A549 (cell line): ENCODE measurements around the gene ZMIZ2.

Experiments used
- BCL3 ChIP-seq: fragments of >200 bp; sonication (Bioruptor Twin); formaldehyde crosslinking; IDR thresholded peaks from 3 replicates; pipeline ENCODE4 v1.6.1; 2016
- CHD2 ChIP-seq: fragments of 150-350 bp; IDR thresholded peaks from 2 replicates; pipeline ENCODE4 v1.6.1; 2014; ENCODE audit warnings: low read length; ENCODE audit not compliant: partially characterized antibody
- CHD4 ChIP-seq: fragments of 200-600 bp; sonication (generic); IDR thresholded peaks from 2 replicates; pipeline ENCODE4 v1.6.1; 2016; ENCODE audit warnings: antibody characterized with exemption, mild to moderate bottlenecking, borderline replicate concordance
- CTCF ChIP-seq: fragments of >200 bp; sonication (Bioruptor Twin); formaldehyde crosslinking; IDR thresholded peaks from 3 replicates; pipeline ENCODE4 v1.5.1; 2016
- EP300 ChIP-seq, 2 experiments: fragments of >200 bp; sonication (Bioruptor Twin); formaldehyde crosslinking; IDR thresholded peaks; 2 replicates in 1 of 2; 3 replicates in 1 of 2; pipeline ENCODE4 v1.6.1; 2016 to 2017
- MAZ ChIP-seq: fragments of 150-350 bp; IDR thresholded peaks from 2 replicates; pipeline ENCODE4 v1.6.1; 2014; ENCODE audit warnings: antibody characterized with exemption, low read depth, low read length, borderline replicate concordance
- MYC ChIP-seq: IDR thresholded peaks from 2 replicates; pipeline ENCODE4 v1.6.1; 2012; ENCODE audit warnings: mild to moderate bottlenecking, inconsistent platforms, low read length, improper control_type of control experiment, borderline replicate concordance
- NR3C1 ChIP-seq: fragments of >200 bp; sonication (Bioruptor Twin); formaldehyde crosslinking; IDR thresholded peaks from 3 replicates; pipeline ENCODE4 v1.6.1; 2017
- PBX3 ChIP-seq: IDR thresholded peaks from 2 replicates; pipeline ENCODE4 v1.6.1; 2012
- RCOR1 ChIP-seq: fragments of 150-350 bp; IDR thresholded peaks from 2 replicates; pipeline ENCODE4 v1.6.1; 2014; ENCODE audit warnings: antibody characterized with exemption, low read length, low read depth
- REST ChIP-seq: fragments of 200-600 bp; sonication (generic); IDR thresholded peaks from 2 replicates; pipeline ENCODE4 v1.6.1; 2016; ENCODE audit warnings: antibody characterized with exemption, mild to moderate bottlenecking, moderate library complexity
- ZSCAN20 ChIP-seq: fragments of 250-450 bp; sonication (Bioruptor Pico); IDR thresholded peaks from 2 replicates; pipeline ENCODE4 v1.8.0; 2022; ENCODE audit warnings: mild to moderate bottlenecking, moderate library complexity

- TF ChIP-seq CTCF (no peak), NR3C1 (no peak), CHD4 (no peak), REST (no peak), EP300 (IDR thresholded peaks at IDR 0.05) (no peak), ZSCAN20 (CRISPR knock-in tag) (no peak), RCOR1 (no peak), CHD2 (no peak), PBX3 (no peak), MYC (no peak), MAZ (no peak), BCL3 (no peak)
These were observed 10.6 kb downstream of the ZMIZ2 start for GRCh38 chr7:44759246-44759645.
